ENCODE results near the gene TNP2. TPM values are rescaled to one million over a fixed set of nuclear protein-coding genes. Genes with fewer than 3 reads are reported as not detected.
"Not testable (repeated sequence)": the region's sequence is repeated elsewhere in the genome, so short reads cannot be mapped to it uniquely, and the experiment has no call there.

The TNP2 gene
- total RNA-seq, 1 experiment from 2014 or later = not detected

DNA sequence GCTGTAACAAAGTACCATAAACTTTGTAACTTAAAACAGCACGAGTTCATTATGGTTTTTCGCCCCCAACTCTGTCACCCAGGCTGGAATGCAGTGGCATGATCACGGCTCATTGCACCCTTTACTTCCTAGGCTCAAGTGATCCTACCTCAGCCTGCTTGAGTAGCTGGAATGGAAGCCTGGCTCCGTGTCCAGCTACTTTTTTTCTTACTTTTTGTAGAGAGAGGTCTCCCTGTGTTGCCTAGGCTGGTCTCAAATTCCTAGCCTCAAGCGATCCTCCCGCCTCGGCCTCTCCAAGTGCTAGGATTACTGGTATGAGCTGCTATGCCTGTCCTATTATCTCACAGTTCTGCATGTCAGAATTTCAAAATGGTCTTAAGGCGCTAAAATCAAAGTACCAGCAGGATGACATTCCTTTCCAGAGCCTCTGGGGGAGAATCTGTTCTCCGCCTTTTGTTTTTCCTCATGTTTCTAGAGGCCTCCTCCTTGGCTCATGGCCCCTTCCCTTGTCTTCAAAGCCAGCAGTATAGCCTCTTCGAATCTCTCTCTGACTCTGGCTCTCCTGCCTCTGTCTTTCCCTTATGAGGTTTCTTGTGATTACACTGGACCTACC lies 22.1 kb upstream of the TNP2 start:
- no peak overlapping the region for H3K4me3 ChIP-seq (ENCODE audit: low read depth in 2 of 2, low read length in 2 of 2)
- H3K27ac ChIP-seq (ENCODE audit: low read length) = no peak overlapping the region
- no TSS peak for BruUV-seq (replicated peaks)
- TF ChIP-seq, protein P1, sequence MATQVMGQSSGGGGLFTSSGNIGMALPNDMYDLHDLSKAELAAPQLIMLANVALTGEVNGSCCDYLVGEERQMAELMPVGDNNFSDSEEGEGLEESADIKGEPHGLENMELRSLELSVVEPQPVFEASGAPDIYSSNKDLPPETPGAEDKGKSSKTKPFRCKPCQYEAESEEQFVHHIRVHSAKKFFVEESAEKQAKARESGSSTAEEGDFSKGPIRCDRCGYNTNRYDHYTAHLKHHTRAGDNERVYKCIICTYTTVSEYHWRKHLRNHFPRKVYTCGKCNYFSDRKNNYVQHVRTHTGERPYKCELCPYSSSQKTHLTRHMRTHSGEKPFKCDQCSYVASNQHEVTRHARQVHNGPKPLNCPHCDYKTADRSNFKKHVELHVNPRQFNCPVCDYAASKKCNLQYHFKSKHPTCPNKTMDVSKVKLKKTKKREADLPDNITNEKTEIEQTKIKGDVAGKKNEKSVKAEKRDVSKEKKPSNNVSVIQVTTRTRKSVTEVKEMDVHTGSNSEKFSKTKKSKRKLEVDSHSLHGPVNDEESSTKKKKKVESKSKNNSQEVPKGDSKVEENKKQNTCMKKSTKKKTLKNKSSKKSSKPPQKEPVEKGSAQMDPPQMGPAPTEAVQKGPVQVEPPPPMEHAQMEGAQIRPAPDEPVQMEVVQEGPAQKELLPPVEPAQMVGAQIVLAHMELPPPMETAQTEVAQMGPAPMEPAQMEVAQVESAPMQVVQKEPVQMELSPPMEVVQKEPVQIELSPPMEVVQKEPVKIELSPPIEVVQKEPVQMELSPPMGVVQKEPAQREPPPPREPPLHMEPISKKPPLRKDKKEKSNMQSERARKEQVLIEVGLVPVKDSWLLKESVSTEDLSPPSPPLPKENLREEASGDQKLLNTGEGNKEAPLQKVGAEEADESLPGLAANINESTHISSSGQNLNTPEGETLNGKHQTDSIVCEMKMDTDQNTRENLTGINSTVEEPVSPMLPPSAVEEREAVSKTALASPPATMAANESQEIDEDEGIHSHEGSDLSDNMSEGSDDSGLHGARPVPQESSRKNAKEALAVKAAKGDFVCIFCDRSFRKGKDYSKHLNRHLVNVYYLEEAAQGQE (IDR thresholded peaks at IDR 0.05; ENCODE audit: insufficient read depth in 1 of 2, low read depth in 2 of 2, low read length in 1 of 2) = no peak
- TF ChIP-seq POLR2AphosphoS5 (IDR thresholded peaks at IDR 0.05; ENCODE audit: low read depth, low read length) = no peak
- TF ChIP-seq SIN3A (IDR thresholded peaks at IDR 0.05; ENCODE audit: borderline replicate concordance, insufficient read depth, low read depth, low read length) = no peak
- TF ChIP-seq TCF7L2 (IDR thresholded peaks at IDR 0.05; ENCODE audit: low read depth, low read length) = no peak
- TF ChIP-seq, protein P2, sequence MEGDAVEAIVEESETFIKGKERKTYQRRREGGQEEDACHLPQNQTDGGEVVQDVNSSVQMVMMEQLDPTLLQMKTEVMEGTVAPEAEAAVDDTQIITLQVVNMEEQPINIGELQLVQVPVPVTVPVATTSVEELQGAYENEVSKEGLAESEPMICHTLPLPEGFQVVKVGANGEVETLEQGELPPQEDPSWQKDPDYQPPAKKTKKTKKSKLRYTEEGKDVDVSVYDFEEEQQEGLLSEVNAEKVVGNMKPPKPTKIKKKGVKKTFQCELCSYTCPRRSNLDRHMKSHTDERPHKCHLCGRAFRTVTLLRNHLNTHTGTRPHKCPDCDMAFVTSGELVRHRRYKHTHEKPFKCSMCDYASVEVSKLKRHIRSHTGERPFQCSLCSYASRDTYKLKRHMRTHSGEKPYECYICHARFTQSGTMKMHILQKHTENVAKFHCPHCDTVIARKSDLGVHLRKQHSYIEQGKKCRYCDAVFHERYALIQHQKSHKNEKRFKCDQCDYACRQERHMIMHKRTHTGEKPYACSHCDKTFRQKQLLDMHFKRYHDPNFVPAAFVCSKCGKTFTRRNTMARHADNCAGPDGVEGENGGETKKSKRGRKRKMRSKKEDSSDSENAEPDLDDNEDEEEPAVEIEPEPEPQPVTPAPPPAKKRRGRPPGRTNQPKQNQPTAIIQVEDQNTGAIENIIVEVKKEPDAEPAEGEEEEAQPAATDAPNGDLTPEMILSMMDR (IDR thresholded peaks at IDR 0.05) = no peak
- ChIA-PET POLR2A (no interaction called here), CTCF (no interaction called here)
- no peaks in the 10 kb centered on the region for H3K27me3 ChIP-seq (ENCODE audit: control insufficient read depth, insufficient read depth, low read length)
- in situ Hi-C loops (cut with HindIII; ENCODE audit: low pct_unique_long_range_greater_than_20kb, low sequenced_read_pairs) (no loop called here), intact Hi-C loops (cut with micrococcal nuclease; ENCODE audit: unreplicated experiment) (no loop called here)
- no peaks in the 10 kb centered on the region for H3K9me3 ChIP-seq (ENCODE audit: control insufficient read depth, insufficient read depth, low read depth, low read length)
- no peaks in the 10 kb centered on the region for H3K4me1 ChIP-seq (ENCODE audit: control insufficient read depth, insufficient read depth, low read length)
- ATAC-seq (no peak), DNase-seq (ENCODE audit: low read depth, low spot score) (no peak)
- no peaks in the 10 kb centered on the region for H3K36me3 ChIP-seq (ENCODE audit: control insufficient read depth, insufficient read depth, low read length)

- H3K36me3 ChIP-seq (ENCODE audit: control insufficient read depth, insufficient read depth, low read length) = no peaks in the 10 kb centered on the region
- no TSS peak for BruUV-seq (replicated peaks)
- H3K9me3 ChIP-seq (ENCODE audit: control insufficient read depth, insufficient read depth, low read depth, low read length) = no peaks in the 10 kb centered on the region
- TF ChIP-seq, protein P2 (IDR thresholded peaks at IDR 0.05) = no peak
- no peak for TF ChIP-seq TCF7L2 (IDR thresholded peaks at IDR 0.05; ENCODE audit: low read depth, low read length)
- TF ChIP-seq, protein P1 (IDR thresholded peaks at IDR 0.05; ENCODE audit: insufficient read depth in 1 of 2, low read depth in 2 of 2, low read length in 1 of 2) = no peak
- TF ChIP-seq POLR2AphosphoS5 (IDR thresholded peaks at IDR 0.05; ENCODE audit: low read depth, low read length) = no peak
- no peak for TF ChIP-seq SIN3A (IDR thresholded peaks at IDR 0.05; ENCODE audit: borderline replicate concordance, insufficient read depth, low read depth, low read length)
- H3K4me1 ChIP-seq (ENCODE audit: control insufficient read depth, insufficient read depth, low read length) = no peaks in the 10 kb centered on the region
- no peak for DNase-seq (ENCODE audit: low read depth, low spot score)
- intact Hi-C loops (cut with micrococcal nuclease; ENCODE audit: unreplicated experiment) = no loop called here
- no peak overlapping the region for H3K4me3 ChIP-seq (ENCODE audit: low read depth in 2 of 2, low read length in 2 of 2)
- ATAC-seq = no peak
- ChIA-PET POLR2A (no interaction called here), CTCF (no interaction called here)
- in situ Hi-C loops (cut with HindIII; ENCODE audit: low pct_unique_long_range_greater_than_20kb, low sequenced_read_pairs) = no loop called here
- no peak overlapping the region for H3K27ac ChIP-seq (ENCODE audit: low read length)
- H3K27me3 ChIP-seq (ENCODE audit: control insufficient read depth, insufficient read depth, low read length) = no peaks in the 10 kb centered on the region
Measured at GRCh38 chr16:11290102-11290893, 21.2 kb upstream of the TNP2 start.

- POLR2A ChIA-PET; H3K36me3 ChIP-seq (ENCODE audit: control insufficient read depth, insufficient read depth, low read length); H3K4me3 ChIP-seq (ENCODE audit: low read depth in 2 of 2, low read length in 2 of 2); DNase-seq (ENCODE audit: low read depth, low spot score); H3K4me1 ChIP-seq (ENCODE audit: control insufficient read depth, insufficient read depth, low read length); in situ Hi-C loops (cut with HindIII; ENCODE audit: low pct_unique_long_range_greater_than_20kb, low sequenced_read_pairs); H3K27me3 ChIP-seq (ENCODE audit: control insufficient read depth, insufficient read depth, low read length); BruUV-seq (replicated peaks); ATAC-seq; H3K27ac ChIP-seq (ENCODE audit: low read length); H3K9me3 ChIP-seq (ENCODE audit: control insufficient read depth, insufficient read depth, low read depth, low read length); CTCF ChIA-PET; intact Hi-C loops (cut with micrococcal nuclease; ENCODE audit: unreplicated experiment): not testable (repeated sequence)
Measured at GRCh38 chr16:11289696-11290095, 20.6 kb upstream of the TNP2 start.

Measured in Panc1 (cell line).